ENCODE measurements around the gene ROM1.
"Not testable (repeated sequence)": the region's sequence is repeated elsewhere in the genome, so short reads cannot be mapped to it uniquely, and the experiment has no call there.

ROM1 gene

DNA sequence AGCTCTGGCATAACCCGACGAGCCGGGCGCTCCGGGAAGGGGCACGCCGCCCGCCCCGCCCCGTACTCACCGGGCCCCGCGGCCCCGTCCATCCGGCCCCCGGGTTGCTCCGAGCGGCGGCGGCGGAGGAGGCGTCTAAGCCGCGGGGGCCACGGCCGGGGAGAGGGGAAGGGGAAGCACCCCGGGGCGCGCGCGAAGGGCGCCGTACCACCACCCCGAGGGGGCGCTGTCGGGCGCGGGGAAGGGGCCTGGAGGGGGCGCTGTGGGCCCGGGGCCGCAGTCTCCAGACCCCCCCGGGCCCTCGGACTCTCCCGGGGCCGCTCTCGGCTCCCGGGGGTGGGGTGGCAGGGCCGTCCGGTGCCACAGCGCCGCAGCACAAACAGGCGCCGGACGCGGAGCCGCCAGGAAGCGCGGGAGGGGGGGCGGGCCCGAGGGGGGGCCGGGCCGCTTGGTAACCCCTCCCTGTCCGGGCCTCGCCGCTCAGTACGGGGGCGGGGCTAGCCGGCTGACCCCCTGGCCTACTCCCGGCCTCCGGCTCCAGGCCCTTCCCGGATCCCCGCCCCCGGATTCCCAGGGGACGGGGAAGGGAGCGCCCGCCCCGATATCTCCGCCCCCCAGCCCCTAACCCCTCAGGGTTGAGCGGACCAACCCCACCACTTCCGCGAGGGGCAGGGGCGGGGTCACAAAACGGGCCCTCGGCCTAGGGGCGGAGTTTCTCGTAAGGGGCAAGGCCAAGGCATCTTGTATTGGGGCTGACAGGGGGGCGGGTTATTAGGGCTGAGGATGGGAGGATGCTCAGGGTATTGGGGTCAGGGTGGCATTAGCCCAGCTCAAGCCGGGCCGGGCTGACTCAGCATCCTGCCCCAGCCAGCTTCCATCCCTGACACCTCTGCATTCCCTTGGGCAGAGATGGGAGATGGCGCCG is at the start of gene ROM1, which contains the start of gene EML3:
TSS of gene ROM1 (plus strand) at position 892 of the 925 bp plus-strand sequence. CDS start at position 917, 25 bp downstream.
TSS of gene EML3 (minus strand) at position 410 of the 925 bp plus-strand sequence. CDS start at position 92, 318 bp downstream.
- DNase-seq (ENCODE audit: low read depth), result peak; percentile 77

DNA sequence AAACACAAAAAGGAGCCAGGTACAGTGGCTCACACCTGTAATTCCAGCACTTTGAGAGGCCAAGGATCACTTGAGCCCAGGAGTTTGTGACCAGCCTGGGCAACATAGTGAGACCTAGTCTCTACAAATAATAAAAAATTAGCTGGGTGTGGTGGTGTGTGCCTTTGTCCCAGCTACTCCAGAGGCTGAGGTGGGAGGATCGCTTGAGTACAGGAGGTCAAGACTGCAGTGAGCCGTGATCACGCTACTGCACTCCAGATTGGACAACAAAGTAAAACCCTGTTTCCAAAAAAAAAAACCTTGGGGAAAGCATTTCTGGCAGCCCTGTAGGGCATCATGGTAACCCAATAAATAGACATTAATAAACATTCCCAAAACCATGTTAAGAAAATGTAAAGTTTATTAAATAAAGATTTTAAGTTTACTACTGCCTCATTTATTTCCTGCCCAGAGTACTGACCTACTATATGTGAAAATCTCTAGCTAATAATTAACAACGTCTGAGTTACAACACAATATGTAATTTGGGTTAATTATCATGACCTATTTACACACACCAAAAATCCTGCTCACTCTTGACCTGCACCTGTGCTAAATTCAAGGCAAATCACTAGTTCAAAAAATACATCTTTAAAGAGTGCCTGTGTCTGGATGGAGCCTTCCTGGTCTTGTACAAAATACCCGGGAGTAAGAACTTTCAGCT is 47.8 kb upstream of the ROM1 start:
- DNase-seq (ENCODE audit: low read depth), result no peak

GRCh38 chr11:62566247-62566646 is 46.8 kb upstream of the ROM1 start:
- DNase-seq (ENCODE audit: low read depth), result no peak

- DNase-seq (ENCODE audit: low read depth), result no peak
These were observed 45.9 kb upstream of the ROM1 start for GRCh38 chr11:62567018-62567633.

DNA sequence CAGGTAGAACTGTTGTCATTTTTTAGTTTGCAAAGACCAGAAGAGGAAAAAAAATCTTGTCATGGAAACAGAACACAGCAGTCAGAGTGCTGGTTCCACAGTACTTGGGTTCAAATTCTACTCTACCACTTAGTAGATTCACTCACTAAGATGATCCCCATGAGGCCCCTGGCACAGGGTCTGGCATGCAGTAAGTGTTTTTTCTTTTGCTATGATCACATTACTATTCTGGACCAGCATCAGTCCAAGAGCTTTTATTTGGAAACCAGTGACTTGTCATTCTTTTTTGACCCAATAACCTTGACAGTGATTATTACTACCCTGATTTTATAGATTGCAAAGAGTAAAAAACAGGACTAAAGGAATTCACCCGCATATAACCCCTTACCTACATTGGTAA is 43.4 kb upstream of the ROM1 start:
- DNase-seq (ENCODE audit: low read depth), result no peak

DNA sequence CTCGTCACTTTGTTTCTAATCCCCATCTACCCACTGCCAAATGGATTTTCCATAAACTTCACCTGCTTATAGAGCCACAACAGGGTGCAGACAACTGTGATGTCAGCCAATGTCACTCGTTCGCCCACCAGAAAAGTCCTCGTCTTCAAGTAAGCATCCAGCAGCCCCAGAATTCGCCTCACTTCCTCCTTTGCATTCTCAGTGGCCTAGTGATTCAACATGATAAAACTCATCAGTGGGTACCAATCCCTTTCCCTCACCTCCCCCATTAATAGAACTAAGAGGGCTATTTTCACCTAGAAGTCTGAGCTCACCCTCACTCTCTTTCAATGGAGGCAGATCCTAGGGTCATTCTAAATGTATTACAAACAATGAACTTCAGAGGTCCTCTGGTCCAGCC is 42.2 kb upstream of the ROM1 start:
- DNase-seq (ENCODE audit: low read depth), result not testable (repeated sequence)

DNA sequence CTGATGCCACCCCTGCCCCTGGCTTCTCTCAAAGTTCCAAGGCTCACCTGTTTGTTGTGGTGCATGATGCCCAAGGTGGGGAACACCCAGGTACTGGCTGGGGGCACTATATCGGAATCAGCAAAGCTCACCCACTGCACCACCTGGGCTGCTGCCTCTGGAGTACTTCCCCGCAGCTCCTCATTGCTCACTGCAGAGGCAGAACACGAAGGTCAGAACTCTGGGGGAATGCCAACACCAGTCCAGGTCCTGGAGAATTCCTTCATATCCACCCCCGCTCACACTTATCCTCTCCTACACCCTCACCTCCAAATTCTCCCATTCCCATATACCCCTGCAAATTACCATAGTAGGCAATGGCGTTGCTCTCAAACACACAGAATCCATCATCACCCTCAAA is 41.6 kb upstream of the ROM1 start:
- DNase-seq (ENCODE audit: low read depth), result not testable (repeated sequence)

GRCh38 chr11:62572431-62572830 is 40.6 kb upstream of the ROM1 start:
- no peak for DNase-seq (ENCODE audit: low read depth)

- no peak for DNase-seq (ENCODE audit: low read depth)
These were observed 40.0 kb upstream of the ROM1 start for GRCh38 chr11:62573006-62573591.

DNA sequence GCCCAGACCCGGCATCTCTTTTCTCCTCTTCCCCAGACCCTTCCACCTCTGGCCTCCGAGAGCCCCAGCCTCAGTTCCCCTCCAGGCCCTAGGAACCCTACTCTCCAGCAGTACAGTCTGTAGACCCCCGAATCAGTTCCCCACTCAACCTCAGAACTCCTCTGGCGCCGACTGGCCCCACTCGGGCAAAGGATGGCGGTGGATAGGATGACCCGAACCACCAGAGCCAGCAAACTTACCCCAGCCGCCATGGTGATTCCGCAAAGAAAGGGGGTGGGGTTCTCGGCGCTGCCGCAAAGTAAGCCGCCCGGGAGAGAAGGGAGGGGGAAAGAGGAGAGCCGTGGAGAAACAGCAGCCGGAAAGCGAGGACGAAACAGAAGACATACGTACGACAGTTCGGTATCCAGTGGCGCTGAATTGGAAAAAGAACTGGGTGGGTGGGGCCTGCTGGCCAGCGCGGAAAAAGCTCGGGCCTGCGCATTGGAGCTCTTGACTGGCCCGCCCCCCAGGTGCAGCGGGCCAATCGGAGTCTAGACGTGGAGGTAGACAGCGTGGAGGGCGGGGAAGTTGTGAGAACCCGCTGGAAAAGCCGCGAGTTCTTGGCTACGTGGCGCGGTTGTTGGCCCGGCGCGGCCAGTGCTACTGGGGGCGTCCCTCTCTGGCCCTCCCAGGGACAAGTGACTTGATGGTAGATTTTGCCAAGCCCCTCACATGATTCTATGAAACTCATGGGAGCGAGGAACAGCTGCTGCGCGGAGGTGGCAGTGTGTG is 39.3 kb upstream of the ROM1 start, which contains the start of gene EEF1G:
TSS of gene EEF1G (minus strand) at position 300 of the 771 bp plus-strand sequence. CDS start at position 251, 49 bp downstream.
- DNase-seq (ENCODE audit: low read depth), result peak; percentile 100

GRCh38 chr11:62574363-62575071 is 38.5 kb upstream of the ROM1 start:
- no peak for DNase-seq (ENCODE audit: low read depth)

GRCh38 chr11:62575156-62575555 is 37.9 kb upstream of the ROM1 start:
- no peak for DNase-seq (ENCODE audit: low read depth)

DNA sequence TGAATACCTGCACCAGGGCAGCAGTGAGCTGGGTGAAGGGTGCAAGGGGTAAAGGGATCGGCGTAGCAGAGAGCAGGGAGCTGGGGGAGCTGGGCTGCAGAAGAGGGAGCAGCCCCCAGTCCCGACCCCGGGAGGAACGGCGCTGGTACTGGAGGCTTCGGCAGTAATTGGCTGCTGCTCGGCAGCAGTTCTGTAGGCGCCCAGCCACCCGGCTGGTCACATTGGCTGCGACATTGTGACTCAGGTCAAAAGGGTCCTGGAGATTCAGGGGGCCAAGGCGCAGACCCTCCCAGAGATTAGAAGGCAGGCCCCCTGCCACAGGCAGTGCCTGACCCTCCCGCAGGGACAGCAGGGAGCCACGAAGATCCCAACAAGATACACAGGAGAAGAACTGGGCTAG is 37.2 kb upstream of the ROM1 start:
- no peak for DNase-seq (ENCODE audit: low read depth)

DNA sequence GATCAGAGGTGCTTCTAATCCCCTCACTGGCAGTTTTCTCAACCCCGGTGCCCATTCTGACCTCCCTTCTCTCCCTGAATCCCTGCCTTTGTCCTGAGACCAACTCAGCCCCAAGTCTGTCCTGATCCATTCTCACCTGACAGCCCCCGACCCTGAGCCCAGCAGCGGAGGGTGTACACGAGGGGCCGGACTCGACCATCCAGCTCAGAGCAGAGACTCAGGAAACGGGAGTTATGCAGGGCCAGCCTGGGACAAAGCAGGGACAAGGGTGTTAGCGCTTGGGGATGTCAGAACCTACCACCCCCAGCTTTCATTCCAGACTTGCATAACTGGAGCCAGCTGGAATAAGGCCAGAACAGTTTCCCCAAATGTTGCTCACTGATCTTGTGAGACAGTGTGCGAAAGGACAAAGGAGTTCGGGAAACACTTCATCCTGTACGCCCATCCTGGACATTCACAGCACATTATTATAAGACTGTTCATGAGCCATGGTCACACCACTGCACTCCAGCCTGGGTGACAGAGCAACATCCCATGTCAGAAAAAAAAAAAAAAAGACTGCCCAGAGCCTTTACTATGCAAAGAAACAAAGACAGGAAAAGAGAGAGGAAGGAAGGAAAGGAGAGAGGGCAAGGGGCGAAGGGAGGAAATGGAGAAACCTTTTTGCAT is 35.9 kb upstream of the ROM1 start:
- DNase-seq (ENCODE audit: low read depth), result no peak

DNA sequence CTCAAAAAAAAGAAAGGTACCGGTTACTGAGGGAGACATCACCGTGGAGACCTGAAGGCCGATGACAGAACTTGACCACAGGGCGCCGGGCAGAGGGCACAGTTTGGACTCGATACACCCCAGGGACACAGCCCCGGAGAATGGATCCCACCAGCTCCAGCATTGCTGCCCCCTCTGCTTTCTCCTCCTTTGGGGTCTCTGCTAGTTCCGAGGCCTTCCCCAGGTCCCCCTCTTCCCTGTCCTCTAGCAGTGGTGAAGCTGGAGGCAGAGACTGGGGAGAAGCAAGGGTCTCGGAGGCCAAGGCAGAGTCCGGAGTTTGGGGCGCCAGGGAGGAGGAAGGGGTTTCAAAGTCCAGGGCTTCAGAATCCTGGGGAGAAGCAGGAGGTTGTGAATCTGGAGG is 34.5 kb upstream of the ROM1 start:
- no peak for DNase-seq (ENCODE audit: low read depth)

- DNase-seq (ENCODE audit: low read depth), result no peak
These were observed 33.8 kb upstream of the ROM1 start for GRCh38 chr11:62579252-62579651.

GRCh38 chr11:62580959-62581715 is 31.9 kb upstream of the ROM1 start:
- DNase-seq (ENCODE audit: low read depth), result no peak

- not testable (repeated sequence) for DNase-seq (ENCODE audit: low read depth)
These were observed 31.3 kb upstream of the ROM1 start for GRCh38 chr11:62581735-62582134.

- DNase-seq (ENCODE audit: low read depth), result not testable (repeated sequence)
These were observed 27.7 kb upstream of the ROM1 start for GRCh38 chr11:62585356-62585755.

Measured in stromal cell of bone marrow (primary cell).